Psoas muscle (tissue), 8 donors: ENCODE measurements around the gene MAGEF1. TPM values are rescaled to one million over a fixed set of nuclear protein-coding genes. Genes with fewer than 3 reads are reported as not detected.

ENCODE experiments used
- ATAC-seq, 4 donors: fragments of 200-7000 bp; cut with Tn5 transposase; one replicate each; pipeline ENCODE4 v1.9.1; 2020; ENCODE audit warnings: moderate library complexity in 3 of 4, mild to moderate bottlenecking in 2 of 4
- DNase-seq, 2 donors: peaks; one replicate each; pipeline ENCODE4 v3.0.0-alpha.2; 2020
- H3K27ac ChIP-seq: fragments of 200-600 bp; one replicate; pipeline ENCODE4 v1.8.0; 2022
- H3K27me3 ChIP-seq, 3 donors: fragments of 200-600 bp in 1 of 3; one replicate each; pipeline versions ENCODE4 v1.6.1 to v1.8.0; 2013 to 2022; ENCODE audit warnings: low read length in 2 of 3, mild to moderate bottlenecking in 2 of 3, moderate library complexity in 1 of 3; ENCODE audit not compliant: insufficient read depth in 3 of 3
- H3K36me3 ChIP-seq, 2 donors: fragments of 200-600 bp in 1 of 2; one replicate each; pipeline versions ENCODE4 v1.6.1 to v1.8.0; 2013 to 2022; ENCODE audit warnings: low read depth in 1 of 2, mild to moderate bottlenecking in 1 of 2, moderate library complexity in 1 of 2; ENCODE audit not compliant: insufficient read depth in 1 of 2
- H3K4me1 ChIP-seq: fragments of 200-600 bp; one replicate; pipeline ENCODE4 v1.8.0; 2022
- H3K4me3 ChIP-seq: fragments of 200-600 bp; one replicate; pipeline ENCODE4 v1.8.0; 2022; ENCODE audit warnings: mild to moderate bottlenecking
- H3K9me3 ChIP-seq: fragments of 200-600 bp; one replicate; pipeline ENCODE4 v1.8.0; 2022
- WGBS, 3 donors: extraction: QIAGEN DNeasy Blood & Tissue Kit; methylation state at CpG; one replicate each; pipeline versions ENCODE4 v1.1.6 to v1.1.7; 2013; 5-methylcytosine and 5-hydroxymethylcytosine counted together
- intact Hi-C, 2 donors: fragments of 100-400 bp; cut with DNase I; formaldehyde crosslinking; loops; one replicate each; pipeline versions ENCODE4 v1.11.0 to v1.14.2; 2022
- polyA plus RNA-seq, 3 donors: library from polyadenylated mRNA; stranded (reverse); fragments of 200-250 nt; gene quantifications; one replicate each; pipeline ENCODE4 v1.2.3, GENCODE V29; 2013
- total RNA-seq, 4 donors: library from RNA; stranded (reverse); fragmentation: NEBNext Ultra II Directional in 2 of 4; extraction: Animal tissue kit (Norgen Biotek cat#: 25700) in 2 of 4; gene quantifications; one replicate each; pipeline versions ENCODE4 v1.2.1 to v1.2.4, GENCODE V29; 2021 to 2023
- TF ChIP-seq, protein P1 (sequence below): fragments of 200-600 bp; IDR thresholded peaks from one replicate; pipeline ENCODE4 v1.8.0; 2022; ENCODE audit warnings: antibody characterized with exemption
- donor health status: healthy with polysubstance abuse.
- donor health status: DM: no; HTN: no; CAD: no; lungs with moderate emphysema.
- donor health status: Bipolar disorder and iron deficiency.
- donor health status: healthy.
- donor health status: DM: yes; HTN: yes; CAD: no.
- donor health status: DM: no; HTN: no; CAD: no.
- donor health status: DM: no; HTN: no; CAD: no.
- donor health status: DM: yes; HTN: yes; CAD: no.

The MAGEF1 gene
- total and polyA plus RNA-seq, 7 donors, result 13.0 to 27.3 (median 17.6) TPM

DNA sequence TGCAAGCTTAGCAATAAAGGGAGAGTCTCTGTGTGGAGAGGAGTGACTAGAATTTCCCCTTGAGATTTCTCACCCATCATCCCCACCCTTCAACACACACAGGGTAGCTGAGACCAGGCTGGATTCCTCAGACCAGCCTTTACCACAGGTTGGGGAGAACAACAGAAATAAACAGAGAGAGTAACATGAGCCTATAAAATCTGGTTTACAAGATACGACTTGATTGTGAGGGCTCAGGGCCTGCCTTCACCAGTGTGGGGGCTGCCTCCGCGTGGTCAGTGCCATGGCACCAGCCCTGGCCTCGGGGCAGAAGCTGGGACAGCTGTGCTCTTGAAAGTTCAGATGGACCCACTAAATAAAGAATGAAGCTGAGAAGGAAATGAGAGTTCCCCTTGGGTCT, 14.6 kb upstream of the MAGEF1 start:
- Histone ChIP-seq H3K4me3 (no peak overlapping the region), H3K27me3 (no peaks in the 10 kb centered on the region), H3K4me1 (no peaks in the 10 kb centered on the region), H3K9me3 (no peaks in the 10 kb centered on the region), H3K36me3 (no peaks in the 10 kb centered on the region), H3K27ac (no peak overlapping the region)
- TF ChIP-seq, protein P1, sequence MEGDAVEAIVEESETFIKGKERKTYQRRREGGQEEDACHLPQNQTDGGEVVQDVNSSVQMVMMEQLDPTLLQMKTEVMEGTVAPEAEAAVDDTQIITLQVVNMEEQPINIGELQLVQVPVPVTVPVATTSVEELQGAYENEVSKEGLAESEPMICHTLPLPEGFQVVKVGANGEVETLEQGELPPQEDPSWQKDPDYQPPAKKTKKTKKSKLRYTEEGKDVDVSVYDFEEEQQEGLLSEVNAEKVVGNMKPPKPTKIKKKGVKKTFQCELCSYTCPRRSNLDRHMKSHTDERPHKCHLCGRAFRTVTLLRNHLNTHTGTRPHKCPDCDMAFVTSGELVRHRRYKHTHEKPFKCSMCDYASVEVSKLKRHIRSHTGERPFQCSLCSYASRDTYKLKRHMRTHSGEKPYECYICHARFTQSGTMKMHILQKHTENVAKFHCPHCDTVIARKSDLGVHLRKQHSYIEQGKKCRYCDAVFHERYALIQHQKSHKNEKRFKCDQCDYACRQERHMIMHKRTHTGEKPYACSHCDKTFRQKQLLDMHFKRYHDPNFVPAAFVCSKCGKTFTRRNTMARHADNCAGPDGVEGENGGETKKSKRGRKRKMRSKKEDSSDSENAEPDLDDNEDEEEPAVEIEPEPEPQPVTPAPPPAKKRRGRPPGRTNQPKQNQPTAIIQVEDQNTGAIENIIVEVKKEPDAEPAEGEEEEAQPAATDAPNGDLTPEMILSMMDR, result no peak
- 59 to 65% (median 60%) methylated on average over 4 of the region's 4 CpGs for WGBS, 3 donors
- ATAC-seq, result no peak
- DNase-seq, result no peak
- intact Hi-C loops, result loop anchor here in 1 of 2 donors (5.0 kb wide), 1 partner anchor 51 kb away; no protein-coding TSS in a partner anchor

DNA sequence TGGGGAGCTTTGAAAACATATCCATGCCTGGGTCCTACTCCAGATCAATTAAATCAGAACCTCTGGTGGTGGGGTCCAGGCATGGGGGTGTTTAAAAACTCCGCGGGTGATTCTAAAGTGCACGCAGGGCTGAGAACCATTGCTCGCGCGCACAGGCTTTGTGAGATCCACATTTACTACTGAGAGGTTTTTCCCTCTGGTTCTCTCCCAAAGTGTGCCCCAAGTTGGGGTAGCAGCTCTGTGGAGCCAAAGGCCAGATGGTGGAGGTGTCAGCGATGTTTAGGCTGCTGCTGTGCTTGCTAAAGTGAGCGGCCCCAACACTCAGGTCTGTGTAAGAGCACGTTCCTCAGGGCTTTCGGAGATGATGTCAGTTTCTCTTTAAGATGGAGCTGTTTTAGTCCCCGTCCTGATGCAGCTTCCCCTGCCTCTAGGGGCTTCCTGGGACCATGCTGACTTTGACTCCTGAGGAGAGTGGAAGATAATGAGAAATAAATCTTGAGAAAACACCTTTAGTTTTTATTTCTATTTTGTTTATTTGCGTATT, 13.4 kb upstream of the MAGEF1 start:
- DNase-seq (no peak), ATAC-seq (no peak)
- no peak overlapping the region for H3K4me3 ChIP-seq
- no peaks in the 10 kb centered on the region for H3K4me1 ChIP-seq
- 90 to 93% (median 91%) methylated on average over 12 of the region's 12 CpGs for WGBS, 3 donors
- intact Hi-C loops, result loop anchor here in 1 of 2 donors (5.0 kb wide), 1 partner anchor 52 kb away; no protein-coding TSS in a partner anchor
- H3K27me3 ChIP-seq, result no peaks in the 10 kb centered on the region
- no peak overlapping the region for H3K27ac ChIP-seq
- H3K9me3 ChIP-seq, result no peaks in the 10 kb centered on the region
- H3K36me3 ChIP-seq, result no peaks in the 10 kb centered on the region
- TF ChIP-seq, protein P1, result no peak

DNA sequence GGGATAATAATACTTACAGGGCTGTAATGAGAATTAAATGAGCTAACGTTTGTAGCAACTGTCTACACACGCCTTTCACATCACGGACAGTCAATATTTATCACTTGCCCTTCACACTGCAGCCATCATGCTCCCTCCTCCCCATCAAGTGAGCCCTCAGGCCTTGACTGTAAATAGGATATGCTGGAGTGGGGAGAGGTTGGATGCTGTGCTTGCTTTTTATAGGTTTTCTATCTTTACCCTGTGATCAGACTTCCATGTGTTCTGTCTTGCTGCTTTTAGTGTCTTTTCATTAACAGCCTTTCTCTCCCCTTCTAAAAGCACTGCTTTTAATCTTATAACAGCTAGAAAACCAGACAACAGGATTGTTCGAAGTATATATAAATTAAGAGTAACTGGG, 12.8 kb upstream of the MAGEF1 start:
- intact Hi-C loops, result loop anchor here in 1 of 2 donors (5.0 kb wide), 1 partner anchor 53 kb away; no protein-coding TSS in a partner anchor
- 85 to 94% (median 90%) methylated on average over 4 of the region's 4 CpGs for WGBS, 3 donors
- H3K4me1 ChIP-seq, result no peaks in the 10 kb centered on the region
- DNase-seq (no peak), ATAC-seq (no peak)
- H3K27me3 ChIP-seq, result no peaks in the 10 kb centered on the region
- H3K36me3 ChIP-seq, result no peaks in the 10 kb centered on the region
- H3K9me3 ChIP-seq, result no peaks in the 10 kb centered on the region
- H3K27ac ChIP-seq, result no peak overlapping the region
- H3K4me3 ChIP-seq, result no peak overlapping the region
- TF ChIP-seq, protein P1, result no peak

DNA sequence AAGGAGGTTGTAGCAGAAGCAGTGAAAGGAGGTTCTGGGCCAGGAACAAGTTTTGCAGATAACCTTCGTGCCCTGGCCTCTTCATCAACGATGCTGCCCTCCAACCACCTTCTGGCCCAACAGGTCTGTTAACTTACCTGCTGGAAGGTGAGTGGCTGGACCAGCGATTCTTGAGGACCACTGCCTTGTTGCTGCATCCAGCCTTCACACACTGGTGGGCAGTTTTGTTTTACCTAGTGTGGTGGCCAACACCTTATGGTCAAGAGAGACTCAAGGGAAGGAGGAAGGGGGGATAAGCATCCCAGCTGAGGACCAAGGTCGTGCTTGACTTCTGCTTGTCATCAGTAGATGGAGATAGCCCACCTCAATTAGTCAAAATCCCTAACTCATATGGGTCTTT, 7.8 kb upstream of the MAGEF1 start:
- peaks cover 16% of the 10 kb centered on the region for H3K4me1 ChIP-seq
- TF ChIP-seq, protein P1, result no peak
- ATAC-seq (no peak), DNase-seq (no peak)
- no peaks in the 10 kb centered on the region for H3K9me3 ChIP-seq
- intact Hi-C loops, result no loop called here
- H3K27ac ChIP-seq, result no peak overlapping the region
- 87 to 94% (median 89%) methylated on average over 4 of the region's 4 CpGs for WGBS, 3 donors
- no peaks in the 10 kb centered on the region for H3K27me3 ChIP-seq
- H3K4me3 ChIP-seq, result no peak overlapping the region
- no peaks in the 10 kb centered on the region for H3K36me3 ChIP-seq

DNA sequence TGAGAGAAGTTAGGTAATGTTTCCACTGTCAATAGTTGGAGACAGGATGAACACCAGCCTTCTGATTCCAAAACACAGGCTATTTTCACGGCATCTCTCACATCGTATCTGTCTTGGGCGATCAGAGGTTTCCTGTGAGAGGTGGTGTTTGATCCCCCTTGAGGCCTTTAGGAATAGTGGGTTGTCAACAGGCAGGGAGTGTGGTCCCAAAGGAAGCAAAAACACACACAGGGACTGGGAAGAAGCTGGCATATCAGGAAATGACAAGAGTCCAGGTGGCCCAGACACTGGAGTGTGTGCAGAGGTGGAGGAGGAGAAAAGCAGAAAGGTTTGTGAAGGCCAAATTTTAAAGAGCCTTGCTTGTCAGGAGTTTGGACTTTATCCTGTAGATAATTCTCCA, 6.6 kb upstream of the MAGEF1 start:
- 77 to 85% (median 80%) methylated on average over 3 of the region's 3 CpGs for WGBS, 3 donors
- intact Hi-C loops, result no loop called here
- no peaks in the 10 kb centered on the region for H3K36me3 ChIP-seq
- no peaks in the 10 kb centered on the region for H3K9me3 ChIP-seq
- no peak for ATAC-seq
- peaks cover 16% of the 10 kb centered on the region for H3K4me1 ChIP-seq
- no peak overlapping the region for H3K4me3 ChIP-seq
- H3K27me3 ChIP-seq, result no peaks in the 10 kb centered on the region
- H3K27ac ChIP-seq, result no peak overlapping the region
- TF ChIP-seq, protein P1, result no peak
- DNase-seq, result no peak
